GM18870 (cell line): Measurements from ENCODE around the gene TNXB.
"Not testable (repeated sequence)": the region's sequence is repeated elsewhere in the genome, so short reads cannot be mapped to it uniquely, and the experiment has no call there.

ENCODE experiments used
- ATAC-seq: cut with Tn5 transposase; IDR thresholded peaks from one replicate; pipeline ENCODE4 v1.9.1; 2021; ENCODE audit warnings: moderate library complexity; ENCODE audit not compliant: unreplicated experiment

TNXB gene

GRCh38 chr6:32043589-32044380, 65.4 kb downstream of the TNXB start:
- not testable (repeated sequence) for ATAC-seq

GRCh38 chr6:32042276-32042675, 66.9 kb downstream of the TNXB start:
- ATAC-seq = not testable (repeated sequence)

GRCh38 chr6:32041385-32041784, 67.8 kb downstream of the TNXB start:
- ATAC-seq = not testable (repeated sequence)

GRCh38 chr6:32041050-32041321, 68.2 kb downstream of the TNXB start:
- not testable (repeated sequence) for ATAC-seq

GRCh38 chr6:32040299-32041049, 68.7 kb downstream of the TNXB start:
- not testable (repeated sequence) for ATAC-seq

GRCh38 chr6:32039321-32040274, 69.5 kb downstream of the TNXB start:
- not testable (repeated sequence) for ATAC-seq

GRCh38 chr6:32038878-32039277, 70.3 kb downstream of the TNXB start:
- not testable (repeated sequence) for ATAC-seq

- ATAC-seq = not testable (repeated sequence)
These were observed 71.3 kb downstream of the TNXB start, which contains the start of gene CYP21A2 for GRCh38 chr6:32037598-32038524. Gene CYP21A2, plus strand, starts transcription at chr6:32038415. Its CDS starts 8 bp downstream, at chr6:32038423.

GRCh38 chr6:32037136-32037535, 72.0 kb downstream of the TNXB start:
- not testable (repeated sequence) for ATAC-seq

GRCh38 chr6:32035283-32036013, 73.7 kb downstream of the TNXB start:
- ATAC-seq = not testable (repeated sequence)

- not testable (repeated sequence) for ATAC-seq
These were observed 79.6 kb downstream of the TNXB start for GRCh38 chr6:32029553-32029952.

GRCh38 chr6:32028631-32029030, 80.5 kb downstream of the TNXB start:
- not testable (repeated sequence) for ATAC-seq

GRCh38 chr6:32022100-32022499, 87.0 kb downstream of the TNXB start:
- not testable (repeated sequence) for ATAC-seq

GRCh38 chr6:32014547-32014946, 94.6 kb downstream of the TNXB start, which contains the start of gene C4B:
Gene C4B, plus strand, starts transcription at chr6:32014795. Its CDS starts 51 bp downstream, at chr6:32014846.
- ATAC-seq = not testable (repeated sequence)

- not testable (repeated sequence) for ATAC-seq
These were observed 95.4 kb downstream of the TNXB start for GRCh38 chr6:32013738-32014137.

GRCh38 chr6:32012941-32013617, 96.1 kb downstream of the TNXB start:
- not testable (repeated sequence) for ATAC-seq

GRCh38 chr6:32010856-32011530, 98.1 kb downstream of the TNXB start:
- not testable (repeated sequence) for ATAC-seq

- not testable (repeated sequence) for ATAC-seq
These were observed 99.6 kb downstream of the TNXB start for GRCh38 chr6:32009537-32009936.
